Heart right ventricle (tissue), 16 donors: ENCODE results near the gene SGK1. TPM values are rescaled to one million over a fixed set of nuclear protein-coding genes. Genes with fewer than 3 reads are reported as not detected.
"Not testable (repeated sequence)": the region's sequence is repeated elsewhere in the genome, so short reads cannot be mapped to it uniquely, and the experiment has no call there.

Experiments used
- ATAC-seq, 8 donors: fragments of 200-7000 bp; cut with Tn5 transposase; one replicate each; pipeline ENCODE4 v1.9.1; 2020; ENCODE audit warnings: mild to moderate bottlenecking in 8 of 8, moderate library complexity in 8 of 8, moderate number of reproducible peaks in 1 of 8
- DNase-seq, 2 donors: peaks; one replicate each; pipeline ENCODE4 v3.0.0-alpha.2; 2020
- H3K27ac ChIP-seq, 10 donors: fragments of 200-600 bp; sonication (generic) in 2 of 10; one replicate each; pipeline versions ENCODE4 v1.5.0 to v1.8.0; 2020 to 2022; ENCODE audit warnings: mild to moderate bottlenecking in 3 of 10
- H3K27me3 ChIP-seq, 7 donors: fragments of 200-600 bp; one replicate each; pipeline ENCODE4 v1.8.0; 2021 to 2022; ENCODE audit warnings: mild to moderate bottlenecking in 2 of 7
- H3K36me3 ChIP-seq, 9 donors: fragments of 200-600 bp; sonication (generic) in 1 of 9; one replicate each; pipeline versions ENCODE4 v1.5.0 to v1.8.0; 2020 to 2022; ENCODE audit warnings: mild to moderate bottlenecking in 2 of 9
- H3K4me1 ChIP-seq, 9 donors: fragments of 200-600 bp; sonication (generic) in 1 of 9; one replicate each; pipeline versions ENCODE4 v1.5.0 to v1.8.0; 2020 to 2022; ENCODE audit warnings: mild to moderate bottlenecking in 4 of 9
- H3K4me3 ChIP-seq, 10 donors: fragments of 200-600 bp; sonication (generic) in 2 of 10; one replicate each; pipeline versions ENCODE4 v1.5.0 to v1.8.0; 2020 to 2022; ENCODE audit warnings: mild to moderate bottlenecking in 7 of 10, moderate library complexity in 2 of 10
- H3K9me3 ChIP-seq, 11 donors: fragments of 200-600 bp in 10 of 11; sonication (generic) in 2 of 11; one replicate each; pipeline versions ENCODE4 v1.5.0 to v1.8.0; 2013 to 2022; ENCODE audit warnings: mild to moderate bottlenecking in 2 of 11, control low read depth in 1 of 11, moderate library complexity in 1 of 11
- CTCF ChIP-seq, 9 donors: fragments of 200-600 bp; sonication (generic) in 2 of 9; IDR thresholded peaks; one replicate each; pipeline versions ENCODE4 v1.5.0 to v1.8.0; 2021 to 2022; ENCODE audit warnings: antibody characterized with exemption in 9 of 9, mild to moderate bottlenecking in 5 of 9, moderate library complexity in 1 of 9
- WGBS, 2 donors: extraction: QIAGEN DNeasy Blood & Tissue Kit; methylation state at CpG; one replicate each; pipeline ENCODE4 v1.1.7; 2013; ENCODE audit warnings: inconsistent platforms in 1 of 2; 5-methylcytosine and 5-hydroxymethylcytosine counted together
- intact Hi-C, 10 donors: fragments of 100-400 bp; cut with DNase I; formaldehyde crosslinking; loops; one replicate each; pipeline versions ENCODE4 v1.11.1 to v1.14.2; 2022
- polyA plus RNA-seq, 2 donors: library from polyadenylated mRNA; stranded (reverse); fragments of 200-250 nt; gene quantifications; one replicate each; pipeline ENCODE4 v1.2.3, GENCODE V29; 2013
- total RNA-seq, 10 donors: library from RNA; stranded (reverse); fragmentation: NEBNext Ultra II Directional in 3 of 10; extraction: Animal tissue kit (Norgen Biotek cat#: 25700) in 3 of 10; gene quantifications; one replicate each; pipeline versions ENCODE4 v1.2.1 to v1.2.4, GENCODE V29; 2021 to 2023
- donor health status: Arrhythmogenic right ventricular cardiomyopathy.
- donor health status: ischemic (EF 13 %, LVEDD 7.1; RV severe dilation, severe dysfunction).
- donor health status: healthy with polysubstance abuse.
- donor health status: DM: no; HTN: yes; CAD: no.
- donor health status: DM: no; HTN: no; CAD: no.
- donor health status: ischemic (EF 25% LVEDD 6.9; RV normal size, moderate dysfunction).
- donor health status: ischemic (EF 25% LVEDD 5.7; RV mildly dilated, moderate dysfunction).
- donor health status: healthy.
- donor health status: DM: yes; HTN: yes; CAD: no.
- donor health status: Ischemic cardiomyopathy.
- donor health status: ischemic (EF 35%, LVEDD 5.7; RV mildly dilated, moderate dysfunction).
- donor health status: nonischemic (EF 11% LVEDD 7.7; RV severe dilation, severe dysfunction).
- donor health status: DM: yes; HTN: yes; CAD: no.
- donor health status: PGD.
- donor health status: ischemic (EF 29% LVEDD 5.4; RV normal size, mild dysfunction).
- donor health status: nonischemic (EF 23%, LVEDD 6.1; RV moderate dilation, normal function).

The SGK1 gene
- total and polyA plus RNA-seq, 12 donors = 22.5 to 140 (median 43.6) TPM

- ATAC-seq (no peak), DNase-seq (no peak)
- no peaks in the 10 kb centered on the region for H3K27me3 ChIP-seq
- WGBS, 2 donors = 50 to 70% methylated on average over 2 of the region's 2 CpGs
- H3K4me1 ChIP-seq = peaks cover 0 to 6% (median 0%) of the 10 kb centered on the region in 9 donors
- no peak for TF ChIP-seq CTCF (IDR thresholded peaks at IDR 0.05)
- intact Hi-C loops = no loop called here
- H3K27ac ChIP-seq = no peak overlapping the region
- H3K9me3 ChIP-seq = peaks cover 0 to 10% (median 5%) of the 10 kb centered on the region in 11 donors
- H3K4me3 ChIP-seq = no peak overlapping the region
- no peaks in the 10 kb centered on the region for H3K36me3 ChIP-seq
Measured at GRCh38 chr6:134328792-134329191, 10.9 kb upstream of the SGK1 start.

DNA sequence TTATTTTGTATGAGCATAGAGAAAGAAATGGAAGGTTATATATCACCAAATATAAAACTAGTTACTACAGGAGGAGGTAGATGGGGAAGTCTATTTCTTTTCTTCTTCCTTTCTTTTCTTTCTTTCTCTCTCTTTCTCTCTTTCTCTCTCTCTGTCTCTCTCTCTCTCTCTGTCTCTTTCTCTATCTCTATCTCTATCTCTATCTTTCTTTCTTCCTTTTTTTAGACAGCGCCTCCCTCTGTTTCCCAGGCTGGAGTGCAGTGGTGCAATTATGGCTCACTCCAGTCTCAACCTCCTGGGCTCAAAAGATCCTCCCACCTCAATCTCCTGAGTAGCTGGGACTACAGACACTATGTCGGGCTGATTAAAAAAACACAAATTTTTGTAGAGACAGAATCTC lies 10.2 kb upstream of the SGK1 start:
- Histone ChIP-seq H3K27me3 (no peaks in the 10 kb centered on the region), H3K9me3 (peaks cover 0 to 10% (median 5%) of the 10 kb centered on the region in 11 donors), H3K4me3 (no peak overlapping the region), H3K36me3 (no peaks in the 10 kb centered on the region), H3K4me1 (peaks cover 0 to 6% (median 0%) of the 10 kb centered on the region in 9 donors), H3K27ac (no peak overlapping the region)
- intact Hi-C loops = no loop called here
- WGBS, 2 donors = 93 to 94% methylated on average over 2 of the region's 2 CpGs
- TF ChIP-seq CTCF (IDR thresholded peaks at IDR 0.05) = no peak
- DNase-seq = no peak
- no peak for ATAC-seq

DNA sequence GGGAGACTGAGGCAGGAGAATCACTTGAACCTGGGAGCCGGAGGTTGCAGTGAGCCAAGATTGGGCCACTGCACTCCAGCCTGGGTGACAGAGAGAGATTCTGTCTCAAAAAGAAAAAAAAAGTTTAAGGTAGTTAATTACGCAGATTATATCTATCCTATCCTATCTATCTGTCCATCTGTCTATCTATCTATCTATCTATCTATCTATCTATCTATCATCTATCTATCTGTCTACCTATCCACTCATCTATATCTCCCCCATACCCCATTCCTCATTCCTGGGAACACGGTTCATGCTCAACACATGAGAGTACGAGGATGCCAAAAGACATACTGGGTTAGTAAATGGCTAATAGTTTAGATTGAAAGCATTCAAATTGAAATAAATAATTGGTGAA lies 8.3 kb upstream of the SGK1 start:
- 97 to 100% methylated on average over 4 of the region's 4 CpGs for WGBS, 2 donors
- H3K27me3 ChIP-seq, H3K4me3 ChIP-seq, H3K36me3 ChIP-seq, ATAC-seq, intact Hi-C loops, H3K4me1 ChIP-seq, DNase-seq, H3K27ac ChIP-seq: not testable (repeated sequence)
- H3K9me3 ChIP-seq = peaks cover 0 to 10% (median 5%) of the 10 kb centered on the region in 11 donors

DNA sequence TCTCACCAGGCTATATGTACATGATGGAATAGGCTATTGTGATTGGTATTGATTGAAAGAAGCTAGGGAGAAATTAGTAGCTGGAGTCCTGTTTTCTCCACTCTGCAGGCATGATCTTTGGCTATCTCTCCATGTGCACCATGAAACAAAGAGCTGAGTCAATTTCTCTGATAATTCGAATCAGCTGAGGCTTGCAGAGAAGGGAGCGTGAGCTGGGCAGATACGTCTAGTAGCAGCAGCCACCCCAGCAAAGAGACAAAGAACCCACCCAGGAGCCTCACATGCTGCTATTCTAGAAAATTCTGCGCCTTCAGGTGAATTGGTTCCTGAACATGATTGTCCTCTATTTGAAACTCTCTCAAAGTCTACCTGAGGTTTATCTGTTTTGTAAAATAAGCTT lies 6.9 kb upstream of the SGK1 start:
- no peak for TF ChIP-seq CTCF (IDR thresholded peaks at IDR 0.05)
- intact Hi-C loops = no loop called here
- WGBS, 2 donors = 93 to 98% methylated on average over 4 of the region's 4 CpGs
- Histone ChIP-seq H3K27me3 (peaks cover 0 to 4% (median 0%) of the 10 kb centered on the region in 7 donors), H3K36me3 (no peaks in the 10 kb centered on the region), H3K4me3 (no peak overlapping the region), H3K4me1 (no peaks in the 10 kb centered on the region), H3K27ac (no peak overlapping the region), H3K9me3 (peaks cover 0 to 12% (median 5%) of the 10 kb centered on the region in 11 donors)
- no peak for ATAC-seq
- DNase-seq = no peak

- DNase-seq (no peak), ATAC-seq (no peak)
- Histone ChIP-seq H3K4me3 (no peak overlapping the region), H3K27ac (no peak overlapping the region), H3K4me1 (no peaks in the 10 kb centered on the region), H3K27me3 (peaks cover 0 to 5% (median 0%) of the 10 kb centered on the region in 7 donors), H3K36me3 (no peaks in the 10 kb centered on the region), H3K9me3 (peaks cover 0 to 15% (median 5%) of the 10 kb centered on the region in 11 donors)
- intact Hi-C loops = no loop called here
- TF ChIP-seq CTCF (IDR thresholded peaks at IDR 0.05) = no peak
- 71 to 74% methylated on average over 5 of the region's 5 CpGs for WGBS, 2 donors
Measured at GRCh38 chr6:134324141-134324540, 6.2 kb upstream of the SGK1 start.
